NOMO-1 treated with dmso at 0.1 percent for 144 hours (cell line): ENCODE measurements around the gene SDK1.

ENCODE experiments used
- DNase-seq: peaks from one replicate; lab custom pipeline; 2025; ENCODE audit not compliant: unreplicated experiment; lab: John Stamatoyannopoulos, UW

The SDK1 gene

GRCh38 chr7:4168541-4168940 is 867.5 kb downstream of the SDK1 start:
- no peak for DNase-seq

GRCh38 chr7:4169455-4169854 is 868.4 kb downstream of the SDK1 start:
- no peak for DNase-seq

GRCh38 chr7:4170997-4171786 is 870.1 kb downstream of the SDK1 start:
- DNase-seq: no peak

- no peak for DNase-seq
Observed at GRCh38 chr7:4172883-4173282, 871.8 kb downstream of the SDK1 start.

GRCh38 chr7:4173615-4174014 is 872.6 kb downstream of the SDK1 start:
- no peak for DNase-seq

- no peak for DNase-seq
Observed at GRCh38 chr7:4174016-4174415, 873.0 kb downstream of the SDK1 start.

- no peak for DNase-seq
Observed at GRCh38 chr7:4174451-4174850, 873.4 kb downstream of the SDK1 start.

GRCh38 chr7:4174884-4175283 is 873.8 kb downstream of the SDK1 start:
- no peak for DNase-seq

GRCh38 chr7:4175346-4175973 is 874.4 kb downstream of the SDK1 start:
- DNase-seq: no peak

- DNase-seq: no peak
Observed at GRCh38 chr7:4177001-4177400, 875.9 kb downstream of the SDK1 start.

- no peak for DNase-seq
Observed at GRCh38 chr7:4178416-4178815, 877.4 kb downstream of the SDK1 start.

GRCh38 chr7:4178916-4179687 is 878.0 kb downstream of the SDK1 start:
- no peak for DNase-seq

GRCh38 chr7:4179688-4180380 is 878.8 kb downstream of the SDK1 start:
- DNase-seq: no peak

- DNase-seq: no peak
Observed at GRCh38 chr7:4181446-4181845, 880.4 kb downstream of the SDK1 start.

- no peak for DNase-seq
Observed at GRCh38 chr7:4182605-4183300, 881.7 kb downstream of the SDK1 start.

GRCh38 chr7:4184653-4185052 is 883.6 kb downstream of the SDK1 start:
- no peak for DNase-seq

- no peak for DNase-seq
Observed at GRCh38 chr7:4185136-4185535, 884.1 kb downstream of the SDK1 start.

GRCh38 chr7:4185721-4186512 is 884.9 kb downstream of the SDK1 start:
- no peak for DNase-seq

- DNase-seq: no peak
Observed at GRCh38 chr7:4186513-4186780, 885.4 kb downstream of the SDK1 start.

GRCh38 chr7:4188651-4189050 is 887.6 kb downstream of the SDK1 start:
- no peak for DNase-seq
